Gastroesophageal sphincter (tissue), 3 donors: Measurements from ENCODE around the gene RFNG.

Experiments
- CTCF ChIP-seq, 4 experiments: fragments of 200-600 bp in 2 of 4; fragments of 450-650 bp in 2 of 4; sonication (generic) in 1 of 4; IDR thresholded peaks; one replicate each; pipeline ENCODE4 v1.5.1; 2017 to 2019; ENCODE audit warnings: antibody characterized with exemption in 4 of 4, mild to moderate bottlenecking in 2 of 4, moderate library complexity in 2 of 4
- EP300 ChIP-seq: sonication (generic); formaldehyde crosslinking; IDR thresholded peaks from one replicate; pipeline ENCODE4 v1.6.1; 2017; ENCODE audit warnings: antibody characterized with exemption, mild to moderate bottlenecking
- POLR2A ChIP-seq, 2 donors: fragments of 450-650 bp; IDR thresholded peaks; one replicate each; pipeline ENCODE4 v1.6.1; 2017; ENCODE audit warnings: antibody characterized with exemption in 2 of 2, mild to moderate bottlenecking in 2 of 2, moderate library complexity in 1 of 2
- POLR2AphosphoS5 ChIP-seq: sonication (generic); formaldehyde crosslinking; IDR thresholded peaks from one replicate; pipeline ENCODE4 v1.6.1; 2017; ENCODE audit warnings: antibody characterized with exemption

- TF ChIP-seq POLR2A (IDR thresholded peaks at IDR 0.05) (no peak), CTCF (IDR thresholded peaks at IDR 0.05) (no peak), POLR2AphosphoS5 (no peak), EP300 (no peak)
Measured at GRCh38 chr17:82043507-82043906, 8.1 kb downstream of the RFNG start.
